Activated CD8-positive, alpha-beta T cell treated with anti-CD3 and anti-CD28 coated beads, Interleukin-2, amount 10 ng/mL, durations not matched to agents 7 days and 5 days (primary cell): ENCODE data around the gene WAC. TPM values are rescaled to one million over a fixed set of nuclear protein-coding genes. Genes with fewer than 3 reads are reported as not detected.

Experiments
- ATAC-seq: fragments of 150-1000 bp; cut with Tn5 transposase; one replicate; pipeline ENCODE4 v1.10.0; 2021; ENCODE audit warnings: moderate library complexity
- CTCF ChIA-PET: fragments of 350-600 bp; sonication (Branson Sonifier 250); formaldehyde crosslinking; loops from one replicate; lab custom pipeline; 2021; ENCODE audit warnings: antibody characterized with exemption; lab: Charles Lee
- POLR2A ChIA-PET: fragments of 350-600 bp; sonication (Branson Sonifier 250); formaldehyde crosslinking; loops from one replicate; lab custom pipeline; 2021; ENCODE audit warnings: antibody characterized with exemption; lab: Charles Lee
- DNase-seq: peaks from one replicate; pipeline ENCODE4 v3.0.0-alpha.2; 2020
- H3K27ac Mint-ChIP-seq: one replicate; pipeline ENCODE4 v1.8.0; 2021; ENCODE audit warnings: mild to moderate bottlenecking, mixed read lengths
- H3K27me3 Mint-ChIP-seq: one replicate; pipeline ENCODE4 v1.8.0; 2021; ENCODE audit warnings: low read depth, mixed read lengths
- H3K36me3 Mint-ChIP-seq: one replicate; pipeline ENCODE4 v1.8.0; 2021; ENCODE audit warnings: low read depth, mixed read lengths
- H3K4me1 Mint-ChIP-seq: one replicate; pipeline ENCODE4 v1.8.0; 2021; ENCODE audit warnings: low read depth, mixed read lengths
- H3K4me3 Mint-ChIP-seq: one replicate; pipeline ENCODE4 v1.8.0; 2021; ENCODE audit warnings: mild to moderate bottlenecking, mixed read lengths
- H3K9me3 Mint-ChIP-seq: one replicate; pipeline ENCODE4 v1.8.0; 2022; ENCODE audit warnings: mixed read lengths; ENCODE audit not compliant: insufficient read depth
- total RNA-seq, 2 experiments: library from RNA; stranded (reverse); gene quantifications; one replicate each; pipeline ENCODE4 v1.2.3, GENCODE V29; 2021

Gene WAC
- total RNA-seq, 2 experiments from 2014 or later = 126 to 131 TPM

GRCh38 chr10:28552775-28553174 is 19.9 kb downstream of the WAC start:
- Mint-ChIP-seq H3K4me1 (peaks cover 57% of the 10 kb centered on the region), H3K36me3 (peaks cover 82% of the 10 kb centered on the region), H3K27ac (no peak overlapping the region), H3K4me3 (no peak overlapping the region), H3K9me3 (no peaks in the 10 kb centered on the region), H3K27me3 (no peaks in the 10 kb centered on the region)
- no peak for DNase-seq
- no peak for ATAC-seq
- POLR2A ChIA-PET = no interaction called here
- CTCF ChIA-PET = no interaction called here

- DNase-seq (no peak), ATAC-seq (no peak)
- Mint-ChIP-seq H3K36me3 (peaks cover 83% of the 10 kb centered on the region), H3K9me3 (no peaks in the 10 kb centered on the region), H3K27me3 (no peaks in the 10 kb centered on the region), H3K4me1 (peaks cover 53% of the 10 kb centered on the region), H3K4me3 (no peak overlapping the region), H3K27ac (no peak overlapping the region)
- CTCF ChIA-PET = interaction anchor here (1.2 kb wide), 1 partner anchor 27 kb away, joined by 3 read pairs; no protein-coding TSS in a partner anchor
- POLR2A ChIA-PET = interaction anchor here (1.8 kb wide), 1 partner anchor 8 kb away, joined by 5 read pairs; no protein-coding TSS in a partner anchor
Measured at GRCh38 chr10:28554009-28554408, 21.1 kb downstream of the WAC start.

GRCh38 chr10:28554952-28555351 is 22.0 kb downstream of the WAC start:
- no peaks in the 10 kb centered on the region for H3K27me3 Mint-ChIP-seq
- H3K4me3 Mint-ChIP-seq = no peak overlapping the region
- H3K9me3 Mint-ChIP-seq = no peaks in the 10 kb centered on the region
- CTCF ChIA-PET = interaction anchor here (1.2 kb wide), 1 partner anchor 26 kb away, joined by 3 read pairs; no protein-coding TSS in a partner anchor
- POLR2A ChIA-PET = interaction anchor here (1.8 kb wide), 1 partner anchor 9 kb away, joined by 5 read pairs; no protein-coding TSS in a partner anchor
- H3K36me3 Mint-ChIP-seq = peaks cover 83% of the 10 kb centered on the region
- no peak overlapping the region for H3K27ac Mint-ChIP-seq
- ATAC-seq (no peak), DNase-seq (no peak)
- peaks cover 58% of the 10 kb centered on the region for H3K4me1 Mint-ChIP-seq

- H3K27me3 Mint-ChIP-seq = no peaks in the 10 kb centered on the region
- DNase-seq (no peak), ATAC-seq (no peak)
- CTCF ChIA-PET = interaction anchor here (1.2 kb wide), 1 partner anchor 26 kb away, joined by 3 read pairs; no protein-coding TSS in a partner anchor
- H3K4me3 Mint-ChIP-seq = no peak overlapping the region
- H3K9me3 Mint-ChIP-seq = no peaks in the 10 kb centered on the region
- peaks cover 54% of the 10 kb centered on the region for H3K4me1 Mint-ChIP-seq
- peaks cover 82% of the 10 kb centered on the region for H3K36me3 Mint-ChIP-seq
- POLR2A ChIA-PET = interaction anchor here (1.8 kb wide), 1 partner anchor 10 kb away, joined by 5 read pairs; no protein-coding TSS in a partner anchor
- no peak overlapping the region for H3K27ac Mint-ChIP-seq
Measured at GRCh38 chr10:28555358-28555757, 22.4 kb downstream of the WAC start.

GRCh38 chr10:28556142-28556541 is 23.2 kb downstream of the WAC start:
- POLR2A ChIA-PET = no interaction called here
- CTCF ChIA-PET = interaction anchor here (0.6 kb wide), 1 partner anchor 72 kb away, joined by 3 read pairs; no protein-coding TSS in a partner anchor

GRCh38 chr10:28558186-28558585 is 25.3 kb downstream of the WAC start:
- ATAC-seq (no peak), DNase-seq (no peak)
- Mint-ChIP-seq H3K27ac (no peak overlapping the region), H3K27me3 (no peaks in the 10 kb centered on the region), H3K36me3 (peaks cover 85% of the 10 kb centered on the region), H3K9me3 (no peaks in the 10 kb centered on the region), H3K4me3 (no peak overlapping the region), H3K4me1 (peaks cover 44% of the 10 kb centered on the region)
- CTCF ChIA-PET = interaction anchor here (1.6 kb wide), 1 partner anchor 15 kb away, joined by 5 read pairs; no protein-coding TSS in a partner anchor
- POLR2A ChIA-PET = interaction anchor here (0.6 kb wide), 1 partner anchor 10 kb away, joined by 3 read pairs; no protein-coding TSS in a partner anchor

More at GRCh38 chr10:28556142-28556541, 23.2 kb downstream of the WAC start:
- no peak overlapping the region for H3K4me3 Mint-ChIP-seq
- ATAC-seq = no peak
- H3K9me3 Mint-ChIP-seq = no peaks in the 10 kb centered on the region
- H3K36me3 Mint-ChIP-seq = peaks cover 82% of the 10 kb centered on the region
- H3K27me3 Mint-ChIP-seq = no peaks in the 10 kb centered on the region
- no peak overlapping the region for H3K27ac Mint-ChIP-seq
- DNase-seq = no peak
- peaks cover 54% of the 10 kb centered on the region for H3K4me1 Mint-ChIP-seq

GRCh38 chr10:28558923-28559508 is 26.1 kb downstream of the WAC start:
- Mint-ChIP-seq H3K27me3 (no peaks in the 10 kb centered on the region), H3K4me1 (peaks cover 41% of the 10 kb centered on the region), H3K4me3 (no peak overlapping the region), H3K27ac (no peak overlapping the region), H3K9me3 (no peaks in the 10 kb centered on the region), H3K36me3 (peaks cover 86% of the 10 kb centered on the region)
- DNase-seq = no peak
- POLR2A ChIA-PET = interaction anchor here (0.6 to 1.5 kb wide), 3 partner anchors 9 to 13 kb away, joined by 3 to 4 read pairs (median 4); no protein-coding TSS in a partner anchor
- CTCF ChIA-PET = interaction anchor here (1.6 kb wide), 1 partner anchor 16 kb away, joined by 5 read pairs; no protein-coding TSS in a partner anchor
- no peak for ATAC-seq

GRCh38 chr10:28559618-28560017 is 26.7 kb downstream of the WAC start:
- DNase-seq (no peak), ATAC-seq (no peak)
- Mint-ChIP-seq H3K4me1 (peaks cover 42% of the 10 kb centered on the region), H3K27me3 (no peaks in the 10 kb centered on the region), H3K36me3 (peaks cover 86% of the 10 kb centered on the region), H3K4me3 (no peak overlapping the region), H3K27ac (no peak overlapping the region), H3K9me3 (no peaks in the 10 kb centered on the region)
- ChIA-PET CTCF (no interaction called here), POLR2A (interaction anchor here (0.6 to 1.5 kb wide), 2 partner anchors 9 to 13 kb away, joined by 4 read pairs; no protein-coding TSS in a partner anchor)

- H3K27ac Mint-ChIP-seq = peak overlapping the region; percentile 30
- no peaks in the 10 kb centered on the region for H3K27me3 Mint-ChIP-seq
- no peak overlapping the region for H3K4me3 Mint-ChIP-seq
- H3K4me1 Mint-ChIP-seq = peaks cover 40% of the 10 kb centered on the region
- POLR2A ChIA-PET = no interaction called here
- peak; percentile 17 for ATAC-seq
- DNase-seq = no peak
- H3K36me3 Mint-ChIP-seq = peaks cover 82% of the 10 kb centered on the region
- CTCF ChIA-PET = no interaction called here
- no peaks in the 10 kb centered on the region for H3K9me3 Mint-ChIP-seq
Measured at GRCh38 chr10:28560617-28561016, 27.7 kb downstream of the WAC start.

GRCh38 chr10:28561531-28561930 is 28.6 kb downstream of the WAC start:
- Mint-ChIP-seq H3K27me3 (no peaks in the 10 kb centered on the region), H3K4me3 (no peak overlapping the region), H3K27ac (no peak overlapping the region), H3K4me1 (peaks cover 40% of the 10 kb centered on the region), H3K9me3 (no peaks in the 10 kb centered on the region), H3K36me3 (peaks cover 80% of the 10 kb centered on the region)
- CTCF ChIA-PET = no interaction called here
- POLR2A ChIA-PET = no interaction called here
- no peak for DNase-seq
- no peak for ATAC-seq

GRCh38 chr10:28564905-28565304 is 32.0 kb downstream of the WAC start:
- DNase-seq = no peak
- POLR2A ChIA-PET = interaction anchor here (0.6 kb wide), 1 partner anchor 32 kb away, joined by 3 read pairs; no protein-coding TSS in a partner anchor
- CTCF ChIA-PET = interaction anchor here (1.0 to 1.6 kb wide), 3 partner anchors 9 to 62 kb away, joined by 3 to 4 read pairs (median 4); no protein-coding TSS in a partner anchor

More at GRCh38 chr10:28564905-28565304, 32.0 kb downstream of the WAC start:
- H3K27ac Mint-ChIP-seq = peak overlapping the region; percentile 8
- no peaks in the 10 kb centered on the region for H3K27me3 Mint-ChIP-seq
- peaks cover 37% of the 10 kb centered on the region for H3K4me1 Mint-ChIP-seq
- H3K36me3 Mint-ChIP-seq = peaks cover 73% of the 10 kb centered on the region
- no peak overlapping the region for H3K4me3 Mint-ChIP-seq
- no peaks in the 10 kb centered on the region for H3K9me3 Mint-ChIP-seq
- no peak for ATAC-seq
